NCI-H82 treated with DMSO at 0.1 percent for 48 hours (cell line): Measurements from ENCODE around the gene PRRT1B.
"Not testable (repeated sequence)": the region's sequence is repeated elsewhere in the genome, so short reads cannot be mapped to it uniquely, and the experiment has no call there.

ENCODE experiments used
- DNase-seq: peaks from one replicate; lab custom pipeline; 2025; ENCODE audit not compliant: unreplicated experiment; lab: John Stamatoyannopoulos, UW

Gene PRRT1B

GRCh38 chr9:131545003-131545785 lies at the start of gene PRRT1B:
Gene PRRT1B (plus strand): TSS chr9:131545523. CDS start chr9:131545616, 93 bp downstream.
- DNase-seq = no peak

GRCh38 chr9:131495785-131496184 lies 49.5 kb upstream of the PRRT1B start:
- no peak for DNase-seq

GRCh38 chr9:131496844-131497405 lies 48.4 kb upstream of the PRRT1B start:
- no peak for DNase-seq

- DNase-seq = no peak
These were observed 46.0 kb upstream of the PRRT1B start for GRCh38 chr9:131499254-131499767.

- DNase-seq = no peak
These were observed 44.9 kb upstream of the PRRT1B start for GRCh38 chr9:131500377-131500776.

- DNase-seq = no peak
These were observed 44.3 kb upstream of the PRRT1B start for GRCh38 chr9:131500939-131501541.

GRCh38 chr9:131502781-131503625 lies 42.3 kb upstream of the PRRT1B start, which contains the start of gene POMT1:
Gene POMT1 (plus strand): TSS chr9:131502918. CDS start chr9:131504219, 1,301 bp downstream.
- DNase-seq = peak; percentile 79

GRCh38 chr9:131503626-131504465 lies 41.5 kb upstream of the PRRT1B start:
- no peak for DNase-seq

- no peak for DNase-seq
These were observed 40.3 kb upstream of the PRRT1B start for GRCh38 chr9:131505012-131505411.

- DNase-seq = no peak
These were observed 33.9 kb upstream of the PRRT1B start for GRCh38 chr9:131511416-131511815.

GRCh38 chr9:131511880-131512279 lies 33.4 kb upstream of the PRRT1B start:
- no peak for DNase-seq

GRCh38 chr9:131513177-131513576 lies 32.1 kb upstream of the PRRT1B start:
- DNase-seq = no peak

GRCh38 chr9:131515559-131516031 lies 29.7 kb upstream of the PRRT1B start:
- DNase-seq = not testable (repeated sequence)

GRCh38 chr9:131516100-131516499 lies 29.2 kb upstream of the PRRT1B start:
- no peak for DNase-seq

GRCh38 chr9:131516930-131517329 lies 28.4 kb upstream of the PRRT1B start:
- DNase-seq = no peak

GRCh38 chr9:131517761-131518190 lies 27.5 kb upstream of the PRRT1B start:
- no peak for DNase-seq

GRCh38 chr9:131518553-131518952 lies 26.8 kb upstream of the PRRT1B start:
- DNase-seq = no peak

- DNase-seq = no peak
These were observed 24.8 kb upstream of the PRRT1B start for GRCh38 chr9:131520503-131520902.

GRCh38 chr9:131521203-131521602 lies 24.1 kb upstream of the PRRT1B start:
- no peak for DNase-seq

- no peak for DNase-seq
These were observed 23.5 kb upstream of the PRRT1B start for GRCh38 chr9:131521822-131522221.
